DND-41 (cell line): Measurements from ENCODE around the gene ATP23.

ENCODE experiments used
- ATAC-seq: fragments of 200-7000 bp; cut with Tn5 transposase; 3 replicates; pipeline ENCODE4 v1.9.1; 2021; ENCODE audit warnings: low read depth; ENCODE audit not compliant: insufficient read depth
- DNase-seq: peaks from one replicate; pipeline ENCODE4 v3.0.0-alpha.2; 2020
- H2AFZ ChIP-seq: 2 replicates; pipeline ENCODE4 v1.6.0; 2012; ENCODE audit warnings: low read depth, low read length
- H3K27ac ChIP-seq: 2 replicates; pipeline ENCODE4 v1.5.1; 2012; ENCODE audit warnings: low read length, inconsistent platforms
- H3K27me3 ChIP-seq: fragments of 200-600 bp; sonication (generic); 2 replicates; pipeline ENCODE4 v1.6.0; 2012; ENCODE audit warnings: low read length, mild to moderate bottlenecking, inconsistent platforms; ENCODE audit not compliant: insufficient read depth, poor library complexity
- H3K36me3 ChIP-seq: 2 replicates; pipeline ENCODE4 v1.5.1; 2012; ENCODE audit warnings: low read length, inconsistent platforms; ENCODE audit not compliant: insufficient read depth
- H3K4me1 ChIP-seq: 2 replicates; pipeline ENCODE4 v1.5.1; 2012; ENCODE audit warnings: mild to moderate bottlenecking, low read length; ENCODE audit not compliant: insufficient read depth
- H3K4me2 ChIP-seq: 2 replicates; pipeline ENCODE4 v1.6.0; 2012; ENCODE audit warnings: mild to moderate bottlenecking, moderate library complexity, low read length, inconsistent platforms; ENCODE audit not compliant: insufficient read depth
- H3K4me3 ChIP-seq, 2 experiments: fragments of 200-600 bp in 1 of 2; shearing (Covaris generic) in 1 of 2; 2 replicates each; pipeline ENCODE4 v1.5.1; 2012 to 2016; ENCODE audit warnings: inconsistent platforms in 2 of 2, low read length in 2 of 2, mild to moderate bottlenecking in 2 of 2, low read depth in 1 of 2, moderate library complexity in 1 of 2
- H3K79me2 ChIP-seq: 2 replicates; pipeline ENCODE4 v1.6.0; 2012; ENCODE audit warnings: low read length, inconsistent platforms; ENCODE audit not compliant: insufficient read depth
- H3K9ac ChIP-seq: 2 replicates; pipeline ENCODE4 v1.6.0; 2012; ENCODE audit warnings: low read depth, mild to moderate bottlenecking, inconsistent platforms, low read length, moderate library complexity
- H3K9me3 ChIP-seq: 2 replicates; pipeline ENCODE4 v1.5.1; 2012; ENCODE audit warnings: low read length, moderate library complexity, mild to moderate bottlenecking, inconsistent platforms; ENCODE audit not compliant: insufficient read depth, severe bottlenecking
- H4K20me1 ChIP-seq: 2 replicates; pipeline ENCODE4 v1.6.0; 2012; ENCODE audit warnings: low read length; ENCODE audit not compliant: insufficient read depth
- EZH2 ChIP-seq: IDR thresholded peaks from 3 replicates; pipeline ENCODE4 v1.6.1; 2012; ENCODE audit warnings: borderline replicate concordance, low read depth, mild to moderate bottlenecking, moderate library complexity, low read length, inconsistent platforms; ENCODE audit not compliant: severe bottlenecking
- TF ChIP-seq, protein P1 (sequence below): IDR thresholded peaks from 2 replicates; pipeline ENCODE4 v1.5.1; 2012; ENCODE audit warnings: borderline replicate concordance, low read length, moderate library complexity, mild to moderate bottlenecking; ENCODE audit not compliant: poor library complexity, severe bottlenecking; ENCODE audit errors: extremely low read depth

ATP23 gene

DNA sequence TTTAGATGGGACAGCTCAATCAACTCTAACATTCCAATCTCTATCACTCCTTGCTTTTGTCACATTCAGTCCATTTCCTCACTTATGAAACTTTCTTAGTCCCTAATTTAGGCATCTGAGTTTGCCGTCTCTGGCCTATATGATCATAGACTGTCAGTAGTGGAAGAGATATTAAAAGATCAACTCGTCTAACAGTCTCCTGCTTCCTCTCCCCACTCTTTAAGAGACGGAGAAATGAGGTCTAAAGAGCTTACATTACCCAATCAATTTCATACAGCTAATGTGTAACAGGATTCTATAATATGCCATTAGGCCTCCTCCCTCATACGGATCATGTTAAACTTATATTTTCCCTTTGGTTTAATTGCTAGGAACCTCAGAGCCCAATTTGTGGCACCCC lies 6.5 kb upstream of the ATP23 start:
- DNase-seq: no peak
- Histone ChIP-seq H3K4me1 (peaks cover 33% of the 10 kb centered on the region), H3K9me3 (no peaks in the 10 kb centered on the region), H3K79me2 (peaks cover 21% of the 10 kb centered on the region), H3K4me3 (peak overlapping the region; percentile 46 to 63), H3K27ac (peak overlapping the region; percentile 97), H3K36me3 (no peaks in the 10 kb centered on the region), H4K20me1 (no peaks in the 10 kb centered on the region), H3K27me3 (no peaks in the 10 kb centered on the region), H2AFZ (peak overlapping the region; percentile 33; the same call in 1 of the 2 replicates), H3K4me2 (peak overlapping the region; percentile 70), H3K9ac (peak overlapping the region; percentile 67)
- no peak for TF ChIP-seq EZH2
- TF ChIP-seq, protein P1, sequence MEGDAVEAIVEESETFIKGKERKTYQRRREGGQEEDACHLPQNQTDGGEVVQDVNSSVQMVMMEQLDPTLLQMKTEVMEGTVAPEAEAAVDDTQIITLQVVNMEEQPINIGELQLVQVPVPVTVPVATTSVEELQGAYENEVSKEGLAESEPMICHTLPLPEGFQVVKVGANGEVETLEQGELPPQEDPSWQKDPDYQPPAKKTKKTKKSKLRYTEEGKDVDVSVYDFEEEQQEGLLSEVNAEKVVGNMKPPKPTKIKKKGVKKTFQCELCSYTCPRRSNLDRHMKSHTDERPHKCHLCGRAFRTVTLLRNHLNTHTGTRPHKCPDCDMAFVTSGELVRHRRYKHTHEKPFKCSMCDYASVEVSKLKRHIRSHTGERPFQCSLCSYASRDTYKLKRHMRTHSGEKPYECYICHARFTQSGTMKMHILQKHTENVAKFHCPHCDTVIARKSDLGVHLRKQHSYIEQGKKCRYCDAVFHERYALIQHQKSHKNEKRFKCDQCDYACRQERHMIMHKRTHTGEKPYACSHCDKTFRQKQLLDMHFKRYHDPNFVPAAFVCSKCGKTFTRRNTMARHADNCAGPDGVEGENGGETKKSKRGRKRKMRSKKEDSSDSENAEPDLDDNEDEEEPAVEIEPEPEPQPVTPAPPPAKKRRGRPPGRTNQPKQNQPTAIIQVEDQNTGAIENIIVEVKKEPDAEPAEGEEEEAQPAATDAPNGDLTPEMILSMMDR: no peak
- ATAC-seq: peak; percentile 23; the same call in 2 of the 3 replicates

DNA sequence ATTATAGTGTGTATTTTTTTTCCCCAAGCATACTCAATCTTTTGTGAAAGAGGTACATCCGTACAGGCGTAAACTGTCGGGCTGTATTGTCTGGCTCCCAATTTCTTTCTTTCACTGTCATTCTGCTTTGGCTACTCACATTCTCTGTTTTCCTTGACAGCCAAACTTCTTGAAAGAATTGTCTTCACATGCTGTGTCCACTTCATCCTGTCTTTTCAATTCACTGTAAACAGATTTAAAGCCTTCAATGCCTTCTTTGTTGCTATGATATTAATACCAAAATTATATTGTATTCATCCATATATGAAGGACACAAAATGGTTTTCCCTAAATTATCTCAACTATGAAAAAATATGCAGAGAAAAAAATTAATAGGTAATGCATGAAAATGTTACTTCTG lies 6.0 kb upstream of the ATP23 start:
- peak overlapping the region; percentile 70 for H3K4me2 ChIP-seq
- H2AFZ ChIP-seq: peak overlapping the region; percentile 33; the same call in 1 of the 2 replicates
- H3K9me3 ChIP-seq: no peaks in the 10 kb centered on the region
- no peaks in the 10 kb centered on the region for H3K36me3 ChIP-seq
- peak overlapping the region; percentile 46 to 63 for H3K4me3 ChIP-seq
- no peaks in the 10 kb centered on the region for H4K20me1 ChIP-seq
- H3K79me2 ChIP-seq: peaks cover 21% of the 10 kb centered on the region
- ATAC-seq: 0 out of 3 replicates have a peak, but pooled peaks have one; percentile 12
- H3K27me3 ChIP-seq: no peaks in the 10 kb centered on the region
- peak overlapping the region; percentile 97 for H3K27ac ChIP-seq
- H3K9ac ChIP-seq: peak overlapping the region; percentile 67
- no peak for DNase-seq
- TF ChIP-seq EZH2: no peak
- TF ChIP-seq, protein P1: no peak
- H3K4me1 ChIP-seq: peaks cover 39% of the 10 kb centered on the region

DNA sequence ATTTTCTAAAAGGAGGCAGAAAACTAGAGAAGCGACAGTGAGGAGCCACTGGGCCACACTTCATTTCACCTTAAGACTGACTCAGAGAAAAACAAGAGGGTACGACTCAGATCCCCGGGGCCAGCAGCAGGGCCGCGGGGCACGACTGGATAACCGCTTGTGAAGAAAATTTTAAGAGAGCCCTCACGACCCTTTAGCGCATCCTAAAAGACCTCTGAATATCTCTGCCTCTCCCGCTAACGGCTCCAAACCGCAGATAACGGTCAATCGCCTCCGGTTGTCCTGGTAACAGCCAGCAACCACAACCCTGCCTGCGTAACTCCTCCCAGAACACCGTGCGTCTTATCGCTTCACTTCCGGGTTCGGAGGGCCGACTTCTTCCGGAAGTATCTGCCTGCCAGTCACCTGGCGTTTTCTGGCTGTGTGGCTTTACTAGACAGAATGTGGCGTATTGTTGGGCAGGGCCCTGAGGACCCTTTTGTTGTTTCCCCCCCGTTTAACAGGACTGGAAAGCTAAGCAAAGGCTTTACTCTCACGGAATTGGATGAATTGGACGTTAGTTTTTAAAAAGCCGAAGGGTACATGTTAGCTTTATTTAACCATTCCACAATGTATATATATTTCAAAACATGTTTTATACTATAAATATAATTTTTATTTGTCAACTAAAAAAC lies 5.4 kb upstream of the ATP23 start:
- TF ChIP-seq, protein P1: no peak
- TF ChIP-seq EZH2: no peak
- no peaks in the 10 kb centered on the region for H3K9me3 ChIP-seq
- H3K4me1 ChIP-seq: peaks cover 45% of the 10 kb centered on the region
- peak overlapping the region; percentile 70 for H3K4me2 ChIP-seq
- no peaks in the 10 kb centered on the region for H4K20me1 ChIP-seq
- peak overlapping the region; percentile 67 for H3K9ac ChIP-seq
- H3K4me3 ChIP-seq: peak overlapping the region; percentile 46 to 63
- no peaks in the 10 kb centered on the region for H3K27me3 ChIP-seq
- H3K27ac ChIP-seq: peak overlapping the region; percentile 97
- H3K79me2 ChIP-seq: peaks cover 21% of the 10 kb centered on the region
- peak; percentile 98 for DNase-seq
- peak overlapping the region; percentile 72 for H2AFZ ChIP-seq
- peak; percentile 90 for ATAC-seq
- no peaks in the 10 kb centered on the region for H3K36me3 ChIP-seq
